Limb (tissue), 2 donors: Measurements from ENCODE around the gene DHRS7.

Experiments
- DNase-seq, 2 donors: peaks; one replicate each; pipeline ENCODE4 v3.0.0-alpha.2; 2016; ENCODE audit errors: extremely low spot score in 2 of 2

The DHRS7 gene, protein sequence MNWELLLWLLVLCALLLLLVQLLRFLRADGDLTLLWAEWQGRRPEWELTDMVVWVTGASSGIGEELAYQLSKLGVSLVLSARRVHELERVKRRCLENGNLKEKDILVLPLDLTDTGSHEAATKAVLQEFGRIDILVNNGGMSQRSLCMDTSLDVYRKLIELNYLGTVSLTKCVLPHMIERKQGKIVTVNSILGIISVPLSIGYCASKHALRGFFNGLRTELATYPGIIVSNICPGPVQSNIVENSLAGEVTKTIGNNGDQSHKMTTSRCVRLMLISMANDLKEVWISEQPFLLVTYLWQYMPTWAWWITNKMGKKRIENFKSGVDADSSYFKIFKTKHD

DNA sequence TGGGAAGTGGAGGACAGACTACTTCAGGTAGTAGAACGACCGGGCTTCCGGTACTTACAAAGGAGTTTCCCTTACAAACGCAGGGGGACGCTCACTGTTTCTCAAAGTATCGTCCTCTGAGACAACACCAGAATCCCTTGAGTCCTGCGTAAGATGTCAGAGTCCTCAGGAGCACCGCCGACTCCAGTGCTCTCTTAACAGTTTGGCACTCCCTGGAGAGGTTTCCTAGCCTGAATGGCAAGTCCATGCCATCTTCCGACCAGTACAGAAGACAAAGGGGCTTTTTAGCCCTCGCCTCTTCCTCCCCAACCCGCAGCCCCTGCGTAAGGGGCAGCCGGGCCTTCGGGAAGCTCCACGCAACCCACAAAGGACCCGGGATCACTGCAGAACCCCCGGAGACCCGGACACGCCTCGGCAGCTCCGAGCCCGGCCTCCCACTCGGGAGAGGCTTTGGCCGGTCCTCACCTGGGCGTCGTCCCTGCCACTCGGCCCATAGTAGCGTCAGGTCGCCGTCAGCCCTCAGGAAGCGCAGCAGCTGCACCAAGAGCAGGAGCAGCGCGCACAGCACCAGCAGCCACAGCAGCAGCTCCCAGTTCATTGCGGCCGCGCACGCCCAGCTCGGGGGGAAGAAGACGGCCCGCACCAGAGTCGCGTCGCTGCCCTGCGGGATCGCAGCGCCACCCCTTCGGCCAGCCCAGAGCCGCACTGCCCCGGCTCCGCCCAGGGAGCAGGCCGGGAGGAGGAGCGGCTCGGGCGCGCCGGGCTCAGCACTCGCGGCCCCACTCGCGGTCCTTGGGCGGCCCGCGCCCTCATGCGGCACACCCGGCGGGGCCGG lies at the start of gene DHRS7:
Gene DHRS7 (minus strand): TSS at position 687 of the 835 bp plus-strand sequence. CDS start 89 bp downstream, at position 598.
- DNase-seq: peak; percentile 77 to 86

DNA sequence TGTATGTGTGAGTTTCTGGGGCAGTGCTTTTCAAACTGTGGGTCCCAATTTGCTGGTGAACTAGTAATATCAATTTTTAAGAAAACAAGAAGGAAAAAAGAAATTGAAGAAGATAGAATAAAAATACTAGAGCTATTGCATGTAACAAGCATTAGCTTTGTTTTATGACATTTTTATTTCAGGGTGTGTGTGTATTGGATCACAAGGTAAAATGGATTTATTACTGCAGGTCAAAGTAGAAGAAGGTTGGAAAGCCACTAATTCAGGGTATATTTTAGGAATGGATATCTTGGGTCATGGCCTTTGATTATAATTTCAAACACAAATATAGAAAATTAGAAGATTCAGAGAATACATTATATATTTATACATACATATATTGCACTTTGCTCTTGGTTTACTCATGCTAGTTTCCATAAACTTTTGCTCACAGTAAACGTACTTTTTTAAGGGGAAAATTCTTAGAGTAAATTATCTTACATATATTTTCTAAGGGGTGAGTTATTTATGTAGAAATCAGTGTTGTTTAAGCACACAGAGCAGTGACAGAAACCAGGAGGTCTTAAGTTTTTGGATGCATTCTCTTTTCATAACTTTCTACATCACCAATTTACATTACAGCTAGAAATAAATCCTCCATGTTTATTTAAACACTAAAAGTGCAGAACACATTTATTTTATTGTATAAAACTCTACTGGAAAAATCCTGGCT lies 49.4 kb upstream of the DHRS7 start:
- no peak for DNase-seq

DNA sequence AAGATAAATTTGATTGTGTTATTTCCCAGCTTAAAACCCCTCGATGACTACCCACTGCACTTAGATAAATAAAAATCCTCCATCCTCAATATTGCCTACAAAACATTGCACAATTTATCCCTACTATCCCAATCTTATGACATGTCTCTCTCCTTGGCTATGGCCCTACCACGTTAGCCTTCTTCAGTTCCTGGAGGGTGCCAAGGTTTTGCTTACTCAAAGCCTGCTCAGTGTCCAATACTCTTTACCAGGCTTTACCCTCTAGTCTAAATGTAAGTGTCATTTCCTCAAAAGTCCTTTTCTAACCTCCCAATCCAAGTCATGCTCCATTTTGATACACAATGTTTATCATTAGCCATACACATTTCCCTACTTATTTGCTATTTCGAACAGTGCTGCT lies 48.8 kb upstream of the DHRS7 start:
- DNase-seq: no peak

DNA sequence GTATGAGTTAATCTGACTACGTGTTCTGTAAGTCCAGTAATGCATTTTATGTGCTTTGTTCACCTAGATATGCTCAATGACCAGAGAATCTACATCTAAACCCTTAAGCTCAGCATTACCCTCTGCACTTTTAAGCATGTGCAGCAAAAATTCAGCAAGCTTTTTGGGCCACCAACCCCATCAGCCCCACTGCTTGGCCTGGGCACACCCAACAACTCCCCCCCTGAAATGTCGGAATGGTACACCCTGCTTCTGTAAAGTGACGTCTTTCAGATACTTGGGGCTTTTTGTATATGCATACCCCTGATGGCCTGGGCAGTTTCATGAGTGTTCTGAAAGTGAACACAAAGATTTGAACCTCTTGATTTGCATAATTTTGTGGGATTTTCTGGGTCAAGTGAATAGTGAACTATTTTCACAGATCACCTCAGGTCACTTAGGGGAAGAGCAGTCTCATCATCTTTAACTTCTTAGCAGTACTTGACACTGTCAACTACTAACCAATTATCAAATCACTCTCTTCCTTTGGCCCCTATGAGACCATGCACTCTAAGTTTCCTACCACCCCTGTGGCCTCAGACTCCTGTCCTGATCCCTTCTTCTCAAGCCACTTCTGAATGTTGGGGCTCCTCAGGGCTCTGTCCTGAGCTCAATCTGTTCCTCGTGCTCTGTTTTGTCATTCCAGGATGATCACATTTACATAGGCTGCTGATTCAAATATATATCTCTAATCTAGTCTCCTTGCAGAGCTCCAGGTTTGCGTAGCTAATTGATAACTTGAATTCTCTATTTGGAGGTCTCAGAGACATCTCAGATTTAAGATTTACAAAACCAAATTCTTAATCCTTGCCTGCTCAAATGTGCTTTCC lies 47.5 kb upstream of the DHRS7 start:
- no peak for DNase-seq

DNA sequence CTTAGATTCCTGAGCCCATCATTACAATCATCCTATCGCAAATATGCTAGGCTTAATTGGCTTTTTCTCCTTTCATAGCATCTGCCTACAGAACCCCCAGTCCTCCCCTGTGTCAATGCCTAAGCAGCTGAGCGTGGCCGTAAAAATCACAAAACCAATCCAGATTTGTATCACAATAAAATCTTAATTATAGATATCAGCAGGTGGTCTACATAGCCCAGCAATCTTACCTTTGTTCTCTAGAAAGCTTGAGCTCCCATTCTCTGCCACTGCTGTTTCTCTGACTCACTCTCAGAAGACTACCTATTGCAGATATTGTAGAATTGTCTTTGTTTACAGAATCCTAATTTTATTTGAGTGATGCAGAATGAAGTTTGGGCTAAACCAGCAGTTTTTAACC lies 46.0 kb upstream of the DHRS7 start:
- DNase-seq: no peak

DNA sequence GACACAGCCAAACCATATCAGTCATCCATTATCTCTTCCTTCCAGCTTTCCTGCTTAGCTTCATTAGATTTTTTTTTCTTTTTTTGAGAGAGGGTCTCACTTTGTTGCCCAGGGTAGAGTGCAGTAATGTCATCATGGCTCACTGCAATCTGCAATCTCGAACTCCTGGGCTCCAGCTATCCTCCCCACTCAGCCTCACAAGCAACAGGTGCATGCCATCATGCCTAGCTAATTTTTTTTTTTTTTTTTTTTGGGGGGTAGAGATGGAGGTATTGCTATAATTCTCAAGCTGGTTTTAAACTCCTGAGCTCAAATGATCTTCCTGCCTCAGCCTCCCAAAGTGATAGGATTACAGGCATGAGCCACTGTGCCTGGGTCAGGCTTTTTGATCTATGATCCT lies 45.5 kb upstream of the DHRS7 start:
- DNase-seq: no peak

DNA sequence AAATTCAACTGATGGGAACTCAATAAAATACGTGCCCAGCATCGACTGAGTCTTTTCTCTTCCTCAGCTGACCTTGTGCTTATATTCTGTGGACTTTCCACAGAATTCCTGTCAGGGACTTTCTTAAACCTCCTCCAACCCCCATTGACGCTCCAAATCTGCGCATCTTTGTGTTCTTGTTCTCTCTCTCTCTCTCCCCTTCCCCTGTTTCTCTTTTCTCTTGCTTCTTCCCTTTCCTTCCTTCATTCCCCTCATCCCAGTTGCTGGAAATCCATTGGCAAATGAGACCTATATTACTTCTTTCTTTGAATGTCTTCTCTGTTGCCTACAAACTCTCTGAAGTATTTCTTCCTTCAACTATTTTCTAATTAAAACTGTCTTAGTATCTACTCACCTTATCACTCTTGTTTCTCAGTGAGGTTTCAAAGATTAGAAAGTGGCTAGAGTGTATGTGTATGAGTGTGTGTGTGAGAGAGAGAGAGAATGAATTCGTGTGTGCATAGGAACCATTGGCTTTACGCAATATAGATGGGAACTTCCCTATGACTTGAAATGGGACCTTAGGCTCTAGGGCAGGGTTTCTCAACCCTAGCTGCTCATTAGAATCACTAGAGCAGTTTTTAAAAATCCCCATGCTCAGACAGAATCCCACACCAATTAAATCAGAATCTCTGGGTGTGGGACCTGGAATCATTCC lies 41.8 kb upstream of the DHRS7 start:
- no peak for DNase-seq

DNA sequence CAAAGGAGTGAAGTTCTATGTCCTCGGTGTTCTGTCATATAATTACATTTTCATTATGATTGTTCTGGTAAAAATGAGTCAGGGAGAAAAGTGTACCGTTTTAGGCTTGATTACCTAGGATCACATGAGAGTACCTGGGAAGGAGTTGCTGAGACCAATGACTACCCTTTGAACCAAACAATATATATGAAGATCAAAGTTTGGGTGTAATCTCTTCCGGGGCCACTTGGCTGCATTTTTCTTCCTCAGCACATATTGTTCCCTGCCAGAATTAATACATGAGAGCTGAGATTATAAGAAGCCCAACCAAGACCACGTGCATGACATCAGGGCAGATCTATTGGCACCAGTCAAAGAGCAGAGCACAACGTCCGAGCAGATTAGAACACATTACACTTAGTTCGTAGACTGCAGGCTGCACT lies 41.1 kb upstream of the DHRS7 start:
- DNase-seq: no peak

DNA sequence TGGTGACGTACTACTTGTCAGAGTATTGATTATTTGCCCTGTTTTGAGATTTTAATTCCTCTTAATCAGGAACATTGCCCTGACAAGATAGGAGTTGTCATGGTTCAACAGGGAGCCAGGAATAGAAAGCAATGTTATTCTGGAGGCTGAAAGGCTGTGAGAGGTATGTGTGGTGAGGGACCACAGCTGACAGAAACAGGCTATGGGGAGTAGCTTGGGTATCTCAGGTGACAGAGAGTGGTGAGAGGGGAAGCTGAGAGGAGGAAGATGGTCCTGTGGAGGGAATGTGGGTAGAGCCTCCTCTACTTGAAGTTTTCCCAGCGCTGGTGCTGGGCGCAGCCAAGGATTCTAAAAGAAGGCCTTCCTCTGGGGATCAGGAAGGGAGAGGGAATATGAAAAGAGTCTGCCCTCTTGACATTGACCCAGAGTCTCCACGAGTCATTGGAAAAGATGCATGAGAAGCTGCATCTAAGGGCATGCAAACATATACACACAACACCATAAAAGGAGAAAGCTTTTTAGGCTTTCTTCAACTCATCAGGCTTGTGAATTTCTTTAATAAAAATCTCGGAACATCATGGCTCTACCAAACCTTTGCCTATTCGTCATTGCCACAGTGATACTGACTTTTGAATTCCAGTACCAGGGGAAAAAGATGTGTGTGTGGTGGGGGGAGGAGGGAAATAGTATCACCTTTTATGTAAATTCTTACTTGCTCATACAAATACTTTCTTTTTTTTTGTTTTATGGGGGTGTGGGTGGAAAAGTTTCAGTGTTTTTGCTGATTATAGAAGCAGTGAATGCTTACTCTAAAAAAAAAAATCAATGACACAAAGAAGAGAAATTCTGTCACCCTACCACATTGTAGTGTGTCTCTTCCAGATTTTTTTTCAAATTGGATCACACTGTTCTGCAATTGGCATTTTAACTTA lies 39.9 kb upstream of the DHRS7 start:
- no peak for DNase-seq

DNA sequence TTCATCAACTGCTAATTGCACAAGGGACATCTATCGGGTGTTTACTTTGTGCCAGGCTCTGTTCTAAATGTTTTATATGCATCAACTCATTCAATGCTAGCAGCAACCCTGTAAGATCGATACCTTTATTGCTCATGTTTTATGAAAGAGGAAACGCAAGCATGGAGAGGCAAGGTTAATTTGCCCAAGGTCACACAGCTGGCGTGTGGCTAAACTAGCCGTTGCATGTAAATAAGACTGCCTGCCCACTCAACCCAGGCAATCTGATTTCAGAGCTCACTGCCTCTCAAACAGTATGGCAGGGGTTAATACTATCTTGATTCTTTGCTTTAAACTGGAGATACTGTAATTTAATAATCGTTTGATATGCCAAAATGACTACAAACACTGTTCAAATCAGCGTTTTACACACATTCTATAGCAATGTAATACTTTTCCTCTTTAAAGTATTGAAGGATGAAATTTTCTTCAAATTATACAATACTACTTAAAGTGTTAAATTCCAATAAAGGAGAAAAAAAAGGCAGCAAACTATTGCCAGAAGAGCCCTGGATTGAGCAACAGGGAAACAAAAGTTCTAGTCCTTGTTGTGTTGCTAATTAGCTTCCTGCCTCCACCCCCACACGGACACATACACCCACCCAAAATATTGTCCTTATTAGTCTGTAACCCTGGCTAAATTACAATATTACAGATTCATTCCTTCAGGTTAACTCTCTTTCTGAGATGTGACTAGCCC lies 39.1 kb upstream of the DHRS7 start:
- no peak for DNase-seq

DNA sequence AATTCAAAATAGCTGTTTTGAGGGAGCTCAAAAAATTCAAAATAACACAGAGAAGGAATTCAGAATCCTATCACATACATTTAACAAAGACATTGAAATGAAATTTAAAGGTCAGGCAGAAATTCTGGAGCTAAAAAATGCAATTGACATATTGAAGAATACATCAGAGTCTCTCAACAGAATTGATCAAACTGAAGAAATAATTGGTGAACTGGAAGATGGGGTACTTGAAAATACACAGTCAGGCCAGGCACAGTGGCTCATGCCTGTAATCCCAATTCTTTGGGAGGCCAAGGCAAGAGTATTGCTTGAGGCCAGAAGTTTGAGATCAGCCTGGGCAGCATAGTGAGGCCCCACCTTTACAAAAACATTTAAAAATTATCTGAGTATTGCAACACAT lies 34.1 kb upstream of the DHRS7 start:
- no peak for DNase-seq

DNA sequence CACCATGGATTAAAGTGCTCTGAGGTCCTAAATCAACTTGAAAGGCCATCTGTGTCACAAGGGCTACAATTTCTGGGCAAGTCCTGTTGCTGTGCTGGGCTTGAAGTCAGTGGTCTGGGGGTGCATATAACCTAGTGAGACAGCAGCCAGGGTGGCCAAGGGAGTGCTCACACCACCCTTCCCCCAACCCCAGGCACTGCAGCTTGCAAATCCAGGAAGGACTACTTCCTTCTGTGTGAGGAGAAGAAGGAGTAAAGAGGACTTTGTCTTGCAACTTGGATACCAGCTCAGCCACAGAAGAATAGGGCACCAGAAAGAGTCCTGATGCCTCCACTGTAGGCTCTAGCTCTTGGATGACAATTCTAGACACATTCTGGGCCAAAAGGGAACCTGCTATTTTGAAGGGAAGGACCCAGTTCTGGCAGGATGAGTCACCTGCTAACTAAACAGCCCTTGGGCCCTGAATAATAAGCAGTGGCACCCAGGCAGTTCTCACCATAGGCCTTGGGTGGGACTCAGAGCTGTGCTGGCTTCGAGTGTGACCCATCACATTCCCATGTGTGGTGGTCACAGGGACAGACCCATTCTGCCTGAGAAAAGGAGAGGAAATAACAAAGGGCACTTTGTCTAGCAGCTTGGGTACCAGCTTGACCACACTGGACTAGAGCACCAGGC lies 32.6 kb upstream of the DHRS7 start:
- DNase-seq: no peak

DNA sequence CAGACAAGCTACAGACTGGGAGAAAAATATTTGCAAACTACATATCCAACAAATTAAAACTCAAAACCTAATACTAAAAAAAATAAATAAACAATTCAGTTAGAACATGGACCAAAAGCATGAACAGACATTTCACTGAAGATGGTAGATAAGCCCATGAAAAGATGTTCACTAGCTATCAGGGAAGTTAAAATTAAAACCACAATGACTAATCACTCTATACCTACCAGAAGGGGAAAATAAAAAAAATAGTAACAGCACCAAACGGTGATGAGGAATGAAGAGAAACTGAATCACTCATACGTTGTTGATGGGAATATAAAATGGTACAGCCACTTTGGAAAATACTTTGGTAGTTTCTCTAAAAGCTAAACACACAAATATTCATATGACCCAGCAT lies 31.1 kb upstream of the DHRS7 start:
- no peak for DNase-seq

DNA sequence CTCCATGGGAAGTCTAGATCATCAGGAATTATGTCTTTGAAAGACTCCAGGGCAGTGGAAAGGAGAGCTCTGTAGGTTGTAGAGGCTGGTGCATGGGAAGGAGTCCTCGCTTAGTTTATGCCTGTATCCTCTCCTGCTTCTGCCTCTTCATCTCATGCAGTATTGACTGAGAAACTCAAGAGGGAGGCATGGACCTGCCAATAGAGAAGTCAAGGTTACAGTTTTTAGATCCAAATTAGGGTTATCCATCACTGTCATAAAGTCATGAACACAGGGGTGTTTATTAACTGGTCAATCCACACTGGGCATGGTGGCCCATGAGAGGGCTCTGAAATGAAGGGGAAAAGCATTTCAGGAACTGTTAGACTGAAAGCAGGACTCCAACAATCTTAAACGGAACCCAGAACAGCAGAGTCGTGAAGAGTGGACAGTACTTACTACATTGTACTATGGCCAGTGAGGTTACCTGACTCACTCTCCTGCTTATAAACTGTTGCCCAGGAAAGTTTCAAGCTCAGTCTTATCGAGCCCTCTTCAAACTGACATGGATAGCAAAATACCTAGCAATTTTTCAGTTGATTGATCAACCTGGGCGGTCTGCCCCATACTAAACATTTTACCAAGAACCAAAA lies 30.1 kb upstream of the DHRS7 start:
- DNase-seq: no peak

DNA sequence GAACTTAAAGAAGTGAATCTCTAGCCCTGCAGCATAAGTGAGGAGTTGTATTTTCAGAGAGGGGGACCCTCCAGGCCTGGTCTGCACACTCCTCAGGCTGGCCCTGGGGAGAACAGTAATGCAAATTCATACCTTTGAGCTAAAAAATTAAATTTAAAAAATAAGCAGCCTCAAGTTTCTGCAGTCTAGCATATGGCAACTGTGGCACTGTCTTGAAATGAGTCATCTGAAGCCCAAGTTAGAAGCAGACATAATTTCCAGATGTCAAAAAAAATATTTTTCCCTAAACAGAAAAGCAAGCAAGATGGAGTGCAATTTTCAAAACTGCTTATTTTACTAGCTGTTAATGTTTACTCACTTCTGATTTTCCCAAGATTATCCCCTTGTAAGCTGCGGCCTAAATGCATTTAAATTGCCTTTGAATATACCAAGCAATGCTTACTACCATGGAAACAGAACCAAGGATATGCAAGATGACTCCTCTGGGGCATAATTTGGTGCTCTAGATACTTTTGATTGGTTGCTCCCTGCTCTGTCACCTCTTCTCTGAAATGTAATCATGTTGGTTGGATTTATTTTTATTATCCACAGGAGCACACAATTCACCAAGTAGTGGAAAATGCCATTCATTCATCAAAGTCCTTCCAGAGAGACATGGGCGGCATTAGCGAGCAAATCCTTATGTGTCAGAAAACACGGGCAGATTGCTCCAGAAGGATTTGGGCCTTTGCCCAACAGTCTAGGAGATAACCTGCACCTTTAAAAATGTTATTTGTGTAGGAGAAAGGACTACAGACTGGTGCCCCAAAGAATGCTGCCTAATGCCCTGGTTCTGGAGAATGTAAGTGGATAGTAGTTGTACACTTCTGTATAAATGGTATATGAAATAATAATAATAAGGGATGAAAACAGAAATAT lies 25.0 kb upstream of the DHRS7 start:
- no peak for DNase-seq

DNA sequence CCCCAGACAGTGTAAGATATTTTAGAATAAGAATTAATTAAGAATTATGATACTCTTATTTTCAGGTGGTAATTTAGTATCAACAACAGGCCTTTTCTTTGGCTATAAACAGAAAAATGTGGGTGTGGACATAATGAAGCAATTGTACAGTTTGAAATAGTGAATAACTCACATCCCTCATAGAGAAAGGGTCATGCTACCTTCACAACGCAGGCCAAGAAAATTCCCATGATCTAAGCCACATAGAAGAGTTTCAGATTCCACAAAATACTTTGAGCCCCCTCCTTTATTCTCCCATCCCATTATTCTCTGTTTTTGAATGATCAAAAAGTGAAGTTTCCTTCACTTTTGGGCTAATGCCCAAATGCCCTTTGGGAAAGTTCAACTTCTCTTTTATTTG lies 23.5 kb upstream of the DHRS7 start:
- no peak for DNase-seq

DNA sequence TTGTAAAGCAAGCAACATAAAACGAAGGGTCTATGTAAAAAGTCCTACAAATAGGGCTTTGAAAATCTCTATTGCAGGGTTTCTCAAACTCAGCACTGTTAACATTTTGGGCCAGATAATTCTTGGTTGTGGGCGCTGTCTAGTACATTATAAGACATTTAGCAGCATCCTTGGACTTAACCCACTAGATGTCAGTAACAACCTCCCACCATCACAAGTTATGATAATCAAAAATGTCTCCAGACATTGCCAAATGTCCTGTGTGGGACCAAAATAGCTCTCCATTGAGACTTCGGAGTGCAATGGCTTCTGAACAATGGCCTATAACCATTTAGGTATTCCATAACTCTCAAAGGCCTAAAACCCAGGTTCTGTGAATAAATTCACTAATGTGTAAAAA lies 22.9 kb upstream of the DHRS7 start:
- no peak for DNase-seq
